ENCODE results near the gene PHOX2A. TPM values are rescaled to one million over a fixed set of nuclear protein-coding genes. Genes with fewer than 3 reads are reported as not detected.

PHOX2A gene
- total RNA-seq, 1 experiment from 2014 or later, result not detected

GRCh38 chr11:72235351-72236057 lies 8.5 kb downstream of the PHOX2A start:
- H4K20me1 ChIP-seq (ENCODE audit: low read length), result no peaks in the 10 kb centered on the region
- ChIA-PET POLR2A (ENCODE audit: unreplicated experiment) (interaction anchor here (0.9 kb wide), 1 partner anchor 96 kb away, joined by 7 read pairs; no protein-coding TSS in a partner anchor), CTCF (interaction anchor here (0.6 kb wide), 1 partner anchor 63 kb away, joined by 3 read pairs; no protein-coding TSS in a partner anchor)

GRCh38 chr11:72234920-72235319 lies 9.1 kb downstream of the PHOX2A start:
- no peak for DNase-seq
- Histone ChIP-seq H3K36me3 (ENCODE audit: low read depth, low read length) (peaks cover 44% of the 10 kb centered on the region), H3F3A (ENCODE audit: low read length, unreplicated experiment) (peaks cover 8% of the 10 kb centered on the region), H3K4me1 (ENCODE audit: insufficient read depth, low read length) (peaks cover 5% of the 10 kb centered on the region), H3K9me2 (replicated peaks; ENCODE audit: low read length) (no peaks in the 10 kb centered on the region), H3K4me2 (ENCODE audit: low read length) (no peak overlapping the region), H2AFZ (ENCODE audit: low read length) (no peak overlapping the region), H3K9me3 (ENCODE audit: low read length) (no peaks in the 10 kb centered on the region), H4K20me1 (ENCODE audit: low read length) (no peaks in the 10 kb centered on the region), H3K9ac (ENCODE audit: low read length) (no peak overlapping the region), H3K27ac (ENCODE audit: low read length) (no peak overlapping the region), H3K27me3 (ENCODE audit: low read length) (0 out of 2 replicates have a peak, but pooled peaks cover under 1% of the 10 kb centered on the region), H3K79me2 (ENCODE audit: low read length) (no peaks in the 10 kb centered on the region), H3K4me3 (ENCODE audit: low read length) (no peak overlapping the region)
- BruUV-seq (replicated peaks), result no TSS peak
- intact Hi-C loops (cut with micrococcal nuclease), result no loop called here
- no peak for TF ChIP-seq EZH2phosphoT487 (IDR thresholded peaks at IDR 0.05; ENCODE audit: borderline replicate concordance, low read length)
- TF ChIP-seq EZH2 (IDR thresholded peaks at IDR 0.05; ENCODE audit: low read length, unreplicated experiment), result no peak
- TF ChIP-seq, protein P1, sequence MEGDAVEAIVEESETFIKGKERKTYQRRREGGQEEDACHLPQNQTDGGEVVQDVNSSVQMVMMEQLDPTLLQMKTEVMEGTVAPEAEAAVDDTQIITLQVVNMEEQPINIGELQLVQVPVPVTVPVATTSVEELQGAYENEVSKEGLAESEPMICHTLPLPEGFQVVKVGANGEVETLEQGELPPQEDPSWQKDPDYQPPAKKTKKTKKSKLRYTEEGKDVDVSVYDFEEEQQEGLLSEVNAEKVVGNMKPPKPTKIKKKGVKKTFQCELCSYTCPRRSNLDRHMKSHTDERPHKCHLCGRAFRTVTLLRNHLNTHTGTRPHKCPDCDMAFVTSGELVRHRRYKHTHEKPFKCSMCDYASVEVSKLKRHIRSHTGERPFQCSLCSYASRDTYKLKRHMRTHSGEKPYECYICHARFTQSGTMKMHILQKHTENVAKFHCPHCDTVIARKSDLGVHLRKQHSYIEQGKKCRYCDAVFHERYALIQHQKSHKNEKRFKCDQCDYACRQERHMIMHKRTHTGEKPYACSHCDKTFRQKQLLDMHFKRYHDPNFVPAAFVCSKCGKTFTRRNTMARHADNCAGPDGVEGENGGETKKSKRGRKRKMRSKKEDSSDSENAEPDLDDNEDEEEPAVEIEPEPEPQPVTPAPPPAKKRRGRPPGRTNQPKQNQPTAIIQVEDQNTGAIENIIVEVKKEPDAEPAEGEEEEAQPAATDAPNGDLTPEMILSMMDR (conservative IDR thresholded peaks at IDR 0.05; ENCODE audit: low read depth, low read length), result no peak
- POLR2A ChIA-PET (ENCODE audit: unreplicated experiment), result interaction anchor here (0.7 to 0.9 kb wide), 2 partner anchors 9 to 95 kb away, joined by 7 read pairs; no protein-coding TSS in a partner anchor
- CTCF ChIA-PET, result interaction anchor here (0.6 kb wide), 1 partner anchor 75 kb away, joined by 8 read pairs; no protein-coding TSS in a partner anchor
- no peak for ATAC-seq

More at GRCh38 chr11:72235351-72236057, 8.5 kb downstream of the PHOX2A start:
- peaks cover 9% of the 10 kb centered on the region for H3K4me1 ChIP-seq (ENCODE audit: insufficient read depth, low read length)
- no peak overlapping the region for H3K27ac ChIP-seq (ENCODE audit: low read length)
- H3K27me3 ChIP-seq (ENCODE audit: low read length), result peaks cover 5% of the 10 kb centered on the region; the same call in 1 of the 2 replicates
- no peak overlapping the region for H3K4me3 ChIP-seq (ENCODE audit: low read length)
- H3K9ac ChIP-seq (ENCODE audit: low read length), result no peak overlapping the region
- DNase-seq (no peak), ATAC-seq (no peak)
- H3K79me2 ChIP-seq (ENCODE audit: low read length), result no peaks in the 10 kb centered on the region
- no peak overlapping the region for H2AFZ ChIP-seq (ENCODE audit: low read length)
- BruUV-seq (replicated peaks), result no TSS peak
- intact Hi-C loops (cut with micrococcal nuclease), result no loop called here
- TF ChIP-seq EZH2phosphoT487 (IDR thresholded peaks at IDR 0.05; ENCODE audit: borderline replicate concordance, low read length) (no peak), EZH2 (IDR thresholded peaks at IDR 0.05; ENCODE audit: low read length, unreplicated experiment) (no peak)
- TF ChIP-seq, protein P1 (conservative IDR thresholded peaks at IDR 0.05; ENCODE audit: low read depth, low read length), result no peak
- peaks cover 8% of the 10 kb centered on the region for H3F3A ChIP-seq (ENCODE audit: low read length, unreplicated experiment)
- H3K9me2 ChIP-seq (replicated peaks; ENCODE audit: low read length), result no peaks in the 10 kb centered on the region
- H3K36me3 ChIP-seq (ENCODE audit: low read depth, low read length), result peaks cover 38% of the 10 kb centered on the region
- H3K9me3 ChIP-seq (ENCODE audit: low read length), result no peaks in the 10 kb centered on the region
- no peak overlapping the region for H3K4me2 ChIP-seq (ENCODE audit: low read length)

DNA sequence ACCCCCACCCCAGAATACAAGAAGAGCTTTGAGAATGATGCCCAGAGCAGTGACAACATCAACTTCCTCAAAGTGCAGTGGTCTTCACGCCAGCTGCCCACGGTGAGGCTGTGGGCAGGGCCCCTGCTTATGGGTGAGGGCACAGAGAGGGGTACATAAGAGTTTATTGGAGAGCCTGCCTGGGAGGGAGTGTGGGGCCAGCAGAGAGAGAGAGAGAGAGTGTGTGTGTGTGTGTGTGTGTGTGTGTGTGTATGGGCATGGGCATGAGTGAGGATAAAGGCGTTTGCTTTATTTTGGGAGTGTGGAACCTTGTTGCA lies 9.5 kb downstream of the PHOX2A start:
- Histone ChIP-seq H3K27me3 (ENCODE audit: low read length) (no peaks in the 10 kb centered on the region), H4K20me1 (ENCODE audit: low read length) (no peaks in the 10 kb centered on the region), H3K9ac (ENCODE audit: low read length) (no peak overlapping the region), H3F3A (ENCODE audit: low read length, unreplicated experiment) (peaks cover 8% of the 10 kb centered on the region), H2AFZ (ENCODE audit: low read length) (no peak overlapping the region), H3K4me1 (ENCODE audit: insufficient read depth, low read length) (peaks cover 3% of the 10 kb centered on the region; the same call in 1 of the 2 replicates), H3K4me3 (ENCODE audit: low read length) (no peak overlapping the region), H3K79me2 (ENCODE audit: low read length) (no peaks in the 10 kb centered on the region), H3K9me3 (ENCODE audit: low read length) (no peaks in the 10 kb centered on the region), H3K4me2 (ENCODE audit: low read length) (no peak overlapping the region), H3K9me2 (replicated peaks; ENCODE audit: low read length) (no peaks in the 10 kb centered on the region), H3K27ac (ENCODE audit: low read length) (no peak overlapping the region), H3K36me3 (ENCODE audit: low read depth, low read length) (peaks cover 48% of the 10 kb centered on the region)
- ATAC-seq, result no peak
- intact Hi-C loops (cut with micrococcal nuclease), result no loop called here
- POLR2A ChIA-PET (ENCODE audit: unreplicated experiment), result interaction anchor here (0.7 kb wide), 1 partner anchor 9 kb away, joined by 7 read pairs; no protein-coding TSS in a partner anchor
- DNase-seq, result no peak
- no TSS peak for BruUV-seq (replicated peaks)
- CTCF ChIA-PET, result interaction anchor here (0.6 kb wide), 1 partner anchor 75 kb away, joined by 8 read pairs; no protein-coding TSS in a partner anchor
- TF ChIP-seq, protein P1 (conservative IDR thresholded peaks at IDR 0.05; ENCODE audit: low read depth, low read length), result no peak
- TF ChIP-seq EZH2phosphoT487 (IDR thresholded peaks at IDR 0.05; ENCODE audit: borderline replicate concordance, low read length) (no peak), EZH2 (IDR thresholded peaks at IDR 0.05; ENCODE audit: low read length, unreplicated experiment) (no peak)
